ENCODE data around the gene TDRD12. TPM values are rescaled to one million over a fixed set of nuclear protein-coding genes. Genes with fewer than 3 reads are reported as not detected.

TDRD12 gene
- total RNA-seq, result under 0.01 and 0.17 TPM in 2 replicates
- 0.21 TPM in 1 of 2 replicates, not detected in the other for polyA plus RNA-seq
- 0.23 TPM in 2 replicates for polyA plus RNA-seq (2012)
- not detected in 2 replicates for polyA minus RNA-seq (ENCODE audit: low replicate concordance)

- H3K9me3 ChIP-seq (ENCODE audit: control insufficient read depth, insufficient read depth, low read depth, low read length), result no peaks in the 10 kb centered on the region
- no peak for DNase-seq (ENCODE audit: low read depth in 2 of 2)
- H3K27me3 ChIP-seq (ENCODE audit: control insufficient read depth, insufficient read depth, low read length), result no peaks in the 10 kb centered on the region
- H3K27ac ChIP-seq (ENCODE audit: insufficient read depth, low read length), result no peak within 1 kb of the TSS
- peaks cover 3% of the 10 kb centered on the region for H3K36me3 ChIP-seq (ENCODE audit: control insufficient read depth, insufficient read depth, low read length)
- no peak within 1 kb of the TSS for H3K4me2 ChIP-seq (ENCODE audit: extremely low read depth, insufficient read depth, low read length)
- H2AFZ ChIP-seq (ENCODE audit: low read length), result no peak within 1 kb of the TSS
- no peak within 1 kb of the TSS for H3K4me3 ChIP-seq (replicated peaks in 1 of 4; ENCODE audit: control extremely low read depth in 1 of 4, insufficient read depth in 1 of 4, low read depth in 3 of 4, low read length in 4 of 4)
- no peak for TF ChIP-seq EZH2 (IDR thresholded peaks at IDR 0.05; ENCODE audit: low read length, missing control alignments)
- TF ChIP-seq CTCF (conservative IDR thresholded peaks at IDR 0.05 in 1 of 2, IDR thresholded peaks at IDR 0.05 in 1 of 2; ENCODE audit: low read depth in 1 of 2, low read length in 2 of 2), result no peak
- H3K9ac ChIP-seq (ENCODE audit: insufficient read depth, low read length), result no peak within 1 kb of the TSS
- no peaks in the 10 kb centered on the region for H4K20me1 ChIP-seq (ENCODE audit: control insufficient read depth, extremely low read depth, insufficient read depth, low read length)
- no peaks in the 10 kb centered on the region for H3K4me1 ChIP-seq (ENCODE audit: control insufficient read depth, extremely low read depth, insufficient read depth, low read length)
- H3K79me2 ChIP-seq (ENCODE audit: control insufficient read depth, insufficient read depth, low read length), result no peaks in the 10 kb centered on the region
Measured at GRCh38 chr19:32719611-32720059, at the start of gene TDRD12. Gene TDRD12, plus strand, starts transcription at chr19:32719767. Its CDS starts 306 bp downstream, at chr19:32720073.

- TF ChIP-seq CTCF (conservative IDR thresholded peaks at IDR 0.05 in 1 of 2, IDR thresholded peaks at IDR 0.05 in 1 of 2; ENCODE audit: low read depth in 1 of 2, low read length in 2 of 2) (no peak), EZH2 (IDR thresholded peaks at IDR 0.05; ENCODE audit: low read length, missing control alignments) (no peak)
- Histone ChIP-seq H3K4me1 (ENCODE audit: control insufficient read depth, extremely low read depth, insufficient read depth, low read length) (no peaks in the 10 kb centered on the region), H4K20me1 (ENCODE audit: control insufficient read depth, extremely low read depth, insufficient read depth, low read length) (no peaks in the 10 kb centered on the region), H3K79me2 (ENCODE audit: control insufficient read depth, insufficient read depth, low read length) (peaks cover 43% of the 10 kb centered on the region), H3K27ac (ENCODE audit: insufficient read depth, low read length) (no peak overlapping the region), H3K27me3 (ENCODE audit: control insufficient read depth, insufficient read depth, low read length) (peaks cover 14% of the 10 kb centered on the region), H3K4me3 (replicated peaks in 1 of 4; ENCODE audit: control extremely low read depth in 1 of 4, insufficient read depth in 1 of 4, low read depth in 3 of 4, low read length in 4 of 4) (no peak overlapping the region), H3K4me2 (ENCODE audit: extremely low read depth, insufficient read depth, low read length) (no peak overlapping the region), H3K9ac (ENCODE audit: insufficient read depth, low read length) (no peak overlapping the region), H3K9me3 (ENCODE audit: control insufficient read depth, insufficient read depth, low read depth, low read length) (no peaks in the 10 kb centered on the region), H3K36me3 (ENCODE audit: control insufficient read depth, insufficient read depth, low read length) (no peaks in the 10 kb centered on the region), H2AFZ (ENCODE audit: low read length) (no peak overlapping the region)
- peak in 1 of 2 donors; percentile 51 for DNase-seq (ENCODE audit: low read depth in 2 of 2)
Measured at GRCh38 chr19:32671883-32672593, 47.5 kb upstream of the TDRD12 start.

GRCh38 chr19:32672841-32673240 lies 46.7 kb upstream of the TDRD12 start:
- Histone ChIP-seq H3K36me3 (ENCODE audit: control insufficient read depth, insufficient read depth, low read length) (no peaks in the 10 kb centered on the region), H3K4me3 (replicated peaks in 1 of 4; ENCODE audit: control extremely low read depth in 1 of 4, insufficient read depth in 1 of 4, low read depth in 3 of 4, low read length in 4 of 4) (no peak overlapping the region), H3K4me2 (ENCODE audit: extremely low read depth, insufficient read depth, low read length) (no peak overlapping the region), H3K27ac (ENCODE audit: insufficient read depth, low read length) (no peak overlapping the region), H3K9ac (ENCODE audit: insufficient read depth, low read length) (no peak overlapping the region), H3K4me1 (ENCODE audit: control insufficient read depth, extremely low read depth, insufficient read depth, low read length) (no peaks in the 10 kb centered on the region), H3K79me2 (ENCODE audit: control insufficient read depth, insufficient read depth, low read length) (peaks cover 41% of the 10 kb centered on the region), H2AFZ (ENCODE audit: low read length) (no peak overlapping the region), H3K9me3 (ENCODE audit: control insufficient read depth, insufficient read depth, low read depth, low read length) (no peaks in the 10 kb centered on the region), H4K20me1 (ENCODE audit: control insufficient read depth, extremely low read depth, insufficient read depth, low read length) (no peaks in the 10 kb centered on the region), H3K27me3 (ENCODE audit: control insufficient read depth, insufficient read depth, low read length) (peaks cover 21% of the 10 kb centered on the region)
- no peak for TF ChIP-seq CTCF (conservative IDR thresholded peaks at IDR 0.05 in 1 of 2, IDR thresholded peaks at IDR 0.05 in 1 of 2; ENCODE audit: low read depth in 1 of 2, low read length in 2 of 2)
- no peak for TF ChIP-seq EZH2 (IDR thresholded peaks at IDR 0.05; ENCODE audit: low read length, missing control alignments)
- DNase-seq (ENCODE audit: low read depth in 2 of 2), result no peak

Data from fibroblast of lung (primary cell).